GM12878 (cell line): Measurements from ENCODE around the gene TXNDC12. TPM values are rescaled to one million over a fixed set of nuclear protein-coding genes. Genes with fewer than 3 reads are reported as not detected.
"Not testable (repeated sequence)": the region's sequence is repeated elsewhere in the genome, so short reads cannot be mapped to it uniquely, and the experiment has no call there.

Experiments
- ATAC-seq: fragments of 200-7000 bp; cut with Tn5 transposase; 3 replicates; pipeline ENCODE4 v1.9.1; 2020; ENCODE audit warnings: mild to moderate bottlenecking, moderate library complexity
- BruUV-seq: library from RNA; stranded (reverse); fragments of 400-500 nt; replicated peaks from 2 replicates; lab custom pipeline; 2021; lab: Mats Ljungman, UMichigan
- CTCF ChIA-PET: fragments of 300-600 bp; sonication (Branson Sonifier 250); formaldehyde crosslinking; extraction: SDS; loops from one replicate; lab custom pipeline; 2021; ENCODE audit warnings: inconsistent platforms; lab: Yijun Ruan, JAX
- POLR2A ChIA-PET: fragments of 350-600 bp; formaldehyde crosslinking; extraction: SDS; loops from one replicate; lab custom pipeline; 2021; ENCODE audit warnings: inconsistent platforms; lab: Charles Lee
- RAD21 ChIA-PET: fragments of 300-600 bp; sonication (Branson Sonifier 250); formaldehyde crosslinking; loops from one replicate; lab custom pipeline; 2023; ENCODE audit warnings: antibody characterized with exemption; ENCODE audit not compliant: unreplicated experiment; lab: Charles Lee
- SMC1A ChIA-PET: fragments of 300-600 bp; sonication (Branson Sonifier 250); formaldehyde crosslinking; loops from one replicate; lab custom pipeline; 2023; ENCODE audit not compliant: unreplicated experiment, uncharacterized antibody; lab: Charles Lee
- DNase-seq: peaks from one replicate; pipeline ENCODE4 v3.0.0-alpha.2; 2011; ENCODE audit warnings: low read depth, low spot score
- FAIRE-seq: peaks from 3 replicates; lab custom pipeline; 2011; peaks lifted over from hg19 to GRCh38; lab: Jason Lieb, UNC
- H2AFZ ChIP-seq: 2 replicates; pipeline ENCODE4 v1.6.0; 2011; ENCODE audit warnings: low read depth, low read length, control low read depth; ENCODE audit not compliant: control insufficient read depth
- H3K27ac ChIP-seq: 2 replicates; pipeline ENCODE4 v1.5.1; 2011; ENCODE audit warnings: control low read depth; ENCODE audit not compliant: control insufficient read depth, insufficient read depth
- H3K27me3 ChIP-seq, 2 experiments: replicated peaks in 1 of 2; 2 replicates each; pipeline versions ENCODE4 v1.6.0 to v1.6.1; 2011; ENCODE audit warnings: low read length in 1 of 2; ENCODE audit not compliant: control insufficient read depth in 2 of 2, insufficient read depth in 2 of 2
- H3K36me3 ChIP-seq, 2 experiments: 2 replicates each; pipeline ENCODE4 v1.5.1; 2011; ENCODE audit warnings: low read length in 1 of 2; ENCODE audit not compliant: control insufficient read depth in 2 of 2, insufficient read depth in 2 of 2
- H3K4me1 ChIP-seq: 2 replicates; pipeline ENCODE4 v1.6.1; 2011; ENCODE audit warnings: mild to moderate bottlenecking, low read length, moderate library complexity, mixed read lengths; ENCODE audit not compliant: control insufficient read depth, insufficient read depth
- H3K4me2 ChIP-seq: 2 replicates; pipeline ENCODE4 v1.6.0; 2011; ENCODE audit warnings: control low read depth; ENCODE audit not compliant: control insufficient read depth, insufficient read depth
- H3K4me3 ChIP-seq: fragments of 200-600 bp; sonication (generic); 2 replicates; pipeline ENCODE4 v1.5.1; 2016
- H3K79me2 ChIP-seq: 2 replicates; pipeline ENCODE4 v1.6.0; 2011; ENCODE audit warnings: low read length; ENCODE audit not compliant: control insufficient read depth, insufficient read depth
- H3K9ac ChIP-seq: 2 replicates; pipeline ENCODE4 v1.8.0; 2011; ENCODE audit warnings: low read length, control low read depth, mixed read lengths; ENCODE audit not compliant: control insufficient read depth, insufficient read depth
- H3K9me3 ChIP-seq: replicated peaks from 3 replicates; pipeline ENCODE4 v1.5.1; 2011; ENCODE audit warnings: mild to moderate bottlenecking, low read length; ENCODE audit not compliant: control insufficient read depth, insufficient read depth
- H4K20me1 ChIP-seq: 2 replicates; pipeline ENCODE4 v1.6.0; 2011; ENCODE audit not compliant: control insufficient read depth, insufficient read depth
- DPF2 ChIP-seq: fragments of 450-650 bp; IDR thresholded peaks from 2 replicates; pipeline ENCODE4 v1.6.1; 2017; ENCODE audit warnings: mild to moderate bottlenecking
- SIN3A ChIP-seq: IDR thresholded peaks from 2 replicates; pipeline ENCODE4 v1.6.1; 2012; ENCODE audit warnings: low read depth, low read length, improper control_type of control experiment
- WGBS: methylation state at CpG from one replicate; pipeline ENCODE4 v1.1.6; 2016; ENCODE audit warnings: low lambda C conversion rate; ENCODE audit not compliant: insufficient replicate concordance, insufficient coverage; ENCODE audit errors: missing lambda C conversion rate; 5-methylcytosine and 5-hydroxymethylcytosine counted together
- in situ Hi-C: fragments of 300-500 bp; cut with MboI; formaldehyde crosslinking; loops from 9 replicates; pipeline ENCODE4 v1.14.3; 2018; ENCODE audit warnings: mixed read lengths
- intact Hi-C: fragments of 100-400 bp; cut with micrococcal nuclease; formaldehyde crosslinking; loops from one replicate; pipeline ENCODE4 v1.14.2; 2022; ENCODE audit not compliant: unreplicated experiment
- polyA plus RNA-seq, 11 experiments: library from polyadenylated mRNA; depleted of rRNA in 4 of 11; unstranded in 6 of 11; stranded (reverse) in 5 of 11; fragments of >200 nt; fragmentation: Nextera tagmentation in 4 of 11; fragmentation: Illumina TruSeq in 1 of 11; extraction: Ambion mirVana in 4 of 11; extraction: Trizol in 1 of 11; gene quantifications; 1 replicate in 1 of 11; 2 replicates in 10 of 11; pipeline versions ENCODE4 v1.2.1 to v1.2.3, GENCODE V29; 2011 to 2016; ENCODE audit warnings: inconsistent platforms in 2 of 11, missing spikeins in 2 of 11, low read depth in 1 of 11
- total RNA-seq, 4 experiments: library from RNA; depleted of rRNA in 3 of 4; stranded (reverse); fragments of >200 nt in 3 of 4; fragmentation: Illumina TruSeq in 1 of 4; extraction: Trizol in 1 of 4; gene quantifications; 2 replicates each; pipeline versions ENCODE4 v1.2.1 to v1.2.3, GENCODE V29; 2013 to 2021

TXNDC12 gene
- total and polyA plus RNA-seq, 10 of the 15 experiments (the other 5 are each of a cell fraction or from before 2014, with no cell fraction given), result 6.7 to 41.7 (median 17.7) TPM

GRCh38 chr1:52054496-52055065 is 410 bp downstream of the TXNDC12 start:
- H3K36me3 ChIP-seq, result no peaks in the 10 kb centered on the region; a peak in 1 of 4 replicates
- H3K4me2 ChIP-seq, result peak overlapping the region; percentile 77
- CTCF ChIA-PET, result interaction anchor here (0.6 to 3.0 kb wide), 4 partner anchors 9 to 242 kb away, joined by 3 to 13 read pairs (median 6); partner anchors contain the start of gene KTI12
- TF ChIP-seq SIN3A, result no peak
- no peaks in the 10 kb centered on the region for H3K9me3 ChIP-seq
- ATAC-seq (no peak), DNase-seq (no peak), FAIRE-seq (no peak)
- H3K79me2 ChIP-seq, result peaks cover 59% of the 10 kb centered on the region
- peaks cover 4% of the 10 kb centered on the region; the same call in 1 of the 2 replicates for H3K4me1 ChIP-seq
- H3K9ac ChIP-seq, result peak overlapping the region; percentile 89
- intact Hi-C loops (no loop called here), in situ Hi-C loops (no loop called here)
- H2AFZ ChIP-seq, result peak overlapping the region; percentile 95
- POLR2A ChIA-PET, result interaction anchor here (0.6 to 4.0 kb wide), 7 partner anchors 10 to 542 kb away, joined by 4 to 37 read pairs (median 5); partner anchors contain the start of gene KTI12
- peak overlapping the region; percentile 92 for H3K27ac ChIP-seq
- SMC1A ChIA-PET, result interaction anchor here (0.7 kb wide), 1 partner anchor 25 kb away, joined by 3 read pairs; no protein-coding TSS in a partner anchor
- no TSS peak for BruUV-seq
- RAD21 ChIA-PET, result interaction anchor here (0.6 kb wide), 2 partner anchors 21 to 42 kb away, joined by 3 to 4 read pairs; partner anchors contain the start of gene KTI12
- no peaks in the 10 kb centered on the region for H3K27me3 ChIP-seq
- H3K4me3 ChIP-seq, result peak overlapping the region; percentile 85
- WGBS, result 9% methylated on average over 13 of the region's 13 CpGs
- no peaks in the 10 kb centered on the region for H4K20me1 ChIP-seq

DNA sequence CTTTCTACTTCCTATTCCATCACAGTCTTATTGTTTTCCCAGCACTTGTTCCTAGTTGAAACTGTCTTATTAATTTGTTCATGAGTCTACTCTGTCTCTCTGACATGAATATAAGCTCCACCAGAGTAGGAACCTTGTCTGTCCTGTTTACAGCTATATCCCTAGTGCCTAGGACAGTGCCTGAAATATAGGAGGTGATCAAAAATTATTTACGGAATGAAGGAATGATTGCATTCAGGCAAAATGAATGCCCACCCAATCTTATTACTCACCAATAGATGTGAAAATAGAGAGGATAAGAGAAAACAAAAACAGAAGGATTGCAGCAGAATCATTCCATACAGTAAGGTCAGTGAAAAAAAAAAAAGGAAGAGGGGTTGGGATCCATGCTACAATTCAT is 1.1 kb downstream of the TXNDC12 start:
- in situ Hi-C loops (no loop called here), intact Hi-C loops (no loop called here)
- Histone ChIP-seq H3K36me3 (no peaks in the 10 kb centered on the region), H3K9ac (no peak overlapping the region; the same call in 1 of the 2 replicates), H3K27me3 (no peaks in the 10 kb centered on the region), H3K4me1 (peaks cover 4% of the 10 kb centered on the region; the same call in 1 of the 2 replicates)
- CTCF ChIA-PET, result interaction anchor here (0.9 to 3.0 kb wide), 3 partner anchors 16 to 243 kb away, joined by 3 to 13 read pairs (median 10); partner anchors contain the start of gene KTI12
- 100% methylated on average over 1 of the region's 1 CpG for WGBS
- TF ChIP-seq DPF2, result no peak
- TF ChIP-seq, all 136 proteins: peak for 0
- H4K20me1 ChIP-seq, result no peaks in the 10 kb centered on the region
- no peak overlapping the region for H2AFZ ChIP-seq
- FAIRE-seq (no peak), DNase-seq (no peak), ATAC-seq (no peak)
- peak overlapping the region; percentile 85 for H3K4me3 ChIP-seq
- H3K9me3 ChIP-seq, result no peaks in the 10 kb centered on the region
- no TSS peak for BruUV-seq
- ChIA-PET SMC1A (interaction anchor here (0.7 to 1.8 kb wide), 2 partner anchors 24 to 25 kb away, joined by 3 to 5 read pairs; no protein-coding TSS in a partner anchor), POLR2A (interaction anchor here (0.6 to 1.1 kb wide), 3 partner anchors 20 to 1355 kb away, joined by 4 to 5 read pairs (median 5); partner anchors contain the start of gene KTI12), RAD21 (interaction anchor here (0.6 to 1.0 kb wide), 2 partner anchors 43 to 156 kb away, joined by 3 read pairs; no protein-coding TSS in a partner anchor)
- peaks cover 53% of the 10 kb centered on the region for H3K79me2 ChIP-seq
- H3K4me2 ChIP-seq, result peak overlapping the region; percentile 77
- H3K27ac ChIP-seq, result no peak overlapping the region

- POLR2A ChIA-PET, result interaction anchor here (1.7 kb wide), 1 partner anchor 10 kb away, joined by 4 read pairs; no protein-coding TSS in a partner anchor
Measured at GRCh38 chr1:52049337-52049736, 5.7 kb downstream of the TXNDC12 start.

More at GRCh38 chr1:52049337-52049736, 5.7 kb downstream of the TXNDC12 start:
- H2AFZ ChIP-seq, RAD21 ChIA-PET, H3K4me1 ChIP-seq, H3K27ac ChIP-seq, H3K4me2 ChIP-seq, H3K4me3 ChIP-seq, H3K9me3 ChIP-seq, DNase-seq, intact Hi-C loops, H3K27me3 ChIP-seq, in situ Hi-C loops, ATAC-seq, FAIRE-seq, H3K9ac ChIP-seq, BruUV-seq, H3K36me3 ChIP-seq, H4K20me1 ChIP-seq: not testable (repeated sequence)
- ChIA-PET SMC1A (interaction anchor here (0.7 to 3.1 kb wide), 6 partner anchors 10 to 153 kb away, joined by 3 to 13 read pairs (median 4); partner anchors contain the start of gene KTI12), CTCF (interaction anchor here (1.6 to 4.8 kb wide), 2 partner anchors 11 to 152 kb away, joined by 3 to 17 read pairs; no protein-coding TSS in a partner anchor)
- 78% methylated on average over 4 of the region's 4 CpGs for WGBS
- H3K79me2 ChIP-seq, result peaks cover 13% of the 10 kb centered on the region
